ENCODE measurements around the gene KCNJ15. TPM values are rescaled to one million over a fixed set of nuclear protein-coding genes. Genes with fewer than 3 reads are reported as not detected.

The KCNJ15 gene
- polyA plus RNA-seq, 3 donors, result 4.5 to 26.5 (median 8.0) TPM

- Histone ChIP-seq H3K9me3 (replicated peaks in 1 of 2; ENCODE audit: control insufficient read depth in 1 of 2, insufficient read depth in 1 of 2, low read length in 2 of 2) (no peaks in the 10 kb centered on the region), H3K36me3 (replicated peaks in 1 of 2; ENCODE audit: control insufficient read depth in 1 of 2, insufficient read depth in 2 of 2, low read length in 2 of 2) (no peaks in the 10 kb centered on the region), H3K27me3 (ENCODE audit: control insufficient read depth in 2 of 2, insufficient read depth in 2 of 2, low read length in 2 of 2) (no peaks in the 10 kb centered on the region), H4K20me1 (ENCODE audit: insufficient read depth, low read length) (no peaks in the 10 kb centered on the region), H2AFZ (ENCODE audit: insufficient read depth, low read depth, low read length, poor library complexity, severe bottlenecking) (no peak overlapping the region), H3K4me1 (ENCODE audit: control insufficient read depth in 1 of 2, insufficient read depth in 2 of 2, low read length in 2 of 2) (peaks cover 29 to 30% of the 10 kb centered on the region in 2 donors), H3K4me3 (replicated peaks in 1 of 3; ENCODE audit: low read depth in 2 of 3, low read length in 3 of 3) (no peak overlapping the region), H3K9ac (ENCODE audit: insufficient read depth, low read length, poor library complexity, severe bottlenecking) (no peak overlapping the region), H3K27ac (ENCODE audit: low read depth in 1 of 2, low read length in 2 of 2) (no peak overlapping the region), H3K79me2 (ENCODE audit: insufficient read depth, low read length) (no peaks in the 10 kb centered on the region), H3K4me2 (replicated peaks; ENCODE audit: extremely low read depth, low read length, poor library complexity, severe bottlenecking) (no peak overlapping the region)
- intact Hi-C loops (cut with micrococcal nuclease), result no loop called here
- Mint-ChIP-seq H3K36me3 (peaks cover 7 to 11% of the 10 kb centered on the region in 2 donors), H3K27me3 (ENCODE audit: low read depth in 3 of 3) (peaks cover 0 to 5% (median 4%) of the 10 kb centered on the region in 3 donors), H3K4me3 (no peak overlapping the region), H3K4me1 (peaks cover 30% of the 10 kb centered on the region), H3K9me3 (peaks cover 0 to 11% (median 3%) of the 10 kb centered on the region in 7 donors), H3K27ac (no peak overlapping the region)
- TF ChIP-seq CTCF (IDR thresholded peaks at IDR 0.05), result no peak
- WGBS (ENCODE audit: insufficient coverage), result 100% methylated on average over 1 of the region's 4 CpGs
- DNase-seq, result no peak
These were observed 8.9 kb upstream of the KCNJ15 start for GRCh38 chr21:38247738-38248510.

- H3K9me3 ChIP-seq (replicated peaks in 1 of 2; ENCODE audit: control insufficient read depth in 1 of 2, insufficient read depth in 1 of 2, low read length in 2 of 2), result no peaks in the 10 kb centered on the region
- no peak overlapping the region for H3K4me3 ChIP-seq (replicated peaks in 1 of 3; ENCODE audit: low read depth in 2 of 3, low read length in 3 of 3)
- no peak overlapping the region for H3K9ac ChIP-seq (ENCODE audit: insufficient read depth, low read length, poor library complexity, severe bottlenecking)
- no peak for DNase-seq
- intact Hi-C loops (cut with micrococcal nuclease), result no loop called here
- WGBS (ENCODE audit: insufficient coverage), result no CpG with 5 or more reads among the region's 1 CpG
- H3K4me3 Mint-ChIP-seq, result no peak overlapping the region
- no peak overlapping the region for H3K27ac Mint-ChIP-seq
- no peaks in the 10 kb centered on the region for H4K20me1 ChIP-seq (ENCODE audit: insufficient read depth, low read length)
- H3K27me3 ChIP-seq (ENCODE audit: control insufficient read depth in 2 of 2, insufficient read depth in 2 of 2, low read length in 2 of 2), result no peaks in the 10 kb centered on the region
- H3K36me3 ChIP-seq (replicated peaks in 1 of 2; ENCODE audit: control insufficient read depth in 1 of 2, insufficient read depth in 2 of 2, low read length in 2 of 2), result no peaks in the 10 kb centered on the region
- peaks cover 0 to 11% (median 3%) of the 10 kb centered on the region in 7 donors for H3K9me3 Mint-ChIP-seq
- peaks cover 5 to 8% of the 10 kb centered on the region in 2 donors for H3K36me3 Mint-ChIP-seq
- H3K79me2 ChIP-seq (ENCODE audit: insufficient read depth, low read length), result no peaks in the 10 kb centered on the region
- H3K27ac ChIP-seq (ENCODE audit: low read depth in 1 of 2, low read length in 2 of 2), result no peak overlapping the region
- H3K27me3 Mint-ChIP-seq (ENCODE audit: low read depth in 3 of 3), result peaks cover 0 to 5% (median 2%) of the 10 kb centered on the region in 3 donors
- H3K4me2 ChIP-seq (replicated peaks; ENCODE audit: extremely low read depth, low read length, poor library complexity, severe bottlenecking), result no peak overlapping the region
- peaks cover 33% of the 10 kb centered on the region for H3K4me1 Mint-ChIP-seq
- no peak overlapping the region for H2AFZ ChIP-seq (ENCODE audit: insufficient read depth, low read depth, low read length, poor library complexity, severe bottlenecking)
- no peak for TF ChIP-seq CTCF (IDR thresholded peaks at IDR 0.05)
- H3K4me1 ChIP-seq (ENCODE audit: control insufficient read depth in 1 of 2, insufficient read depth in 2 of 2, low read length in 2 of 2), result peaks cover 28 to 29% of the 10 kb centered on the region in 2 donors
These were observed 7.5 kb upstream of the KCNJ15 start for GRCh38 chr21:38249256-38249655.
